GM19193 (cell line): ENCODE results near the gene MRAS.

ENCODE experiments used
- POLR2A ChIP-seq: IDR thresholded peaks from 4 replicates; pipeline ENCODE4 v1.6.1; 2011; ENCODE audit not compliant: insufficient read depth, insufficient read length; ENCODE audit errors: extremely low read depth

The MRAS gene

DNA sequence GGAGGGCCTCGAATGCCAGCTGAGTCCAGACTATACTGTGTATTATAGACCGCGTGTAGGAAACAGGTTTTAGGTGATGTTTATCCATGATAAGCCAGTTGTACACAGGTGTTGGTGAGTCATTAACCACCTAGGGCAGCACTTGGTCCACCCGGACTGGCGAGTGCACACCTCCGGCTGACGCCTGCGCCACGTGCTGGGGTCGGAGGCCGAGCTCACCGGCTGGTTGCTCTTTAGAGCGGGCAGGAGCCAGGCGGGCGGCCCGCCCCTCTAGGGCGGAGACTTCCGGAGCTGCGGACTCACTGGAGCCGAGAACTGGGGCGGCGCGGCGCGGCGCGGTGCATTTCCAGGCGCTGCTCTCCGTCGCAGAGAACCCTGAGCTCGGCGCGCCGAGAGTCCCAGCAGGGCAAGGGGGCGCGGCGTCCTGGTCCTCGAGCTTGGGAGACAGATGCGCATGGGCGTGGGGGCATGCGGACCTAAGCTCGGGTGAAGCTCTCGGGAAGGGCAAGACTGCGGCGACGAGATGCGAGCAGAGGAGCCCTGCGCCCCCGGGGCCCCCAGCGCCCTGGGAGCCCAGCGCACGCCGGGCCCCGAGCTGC, 86.0 kb downstream of the MRAS start, which contains the start of gene ESYT3:
ESYT3 (plus strand) TSS at position 341 of the 599 bp plus-strand sequence; CDS start at position 524, 183 bp downstream.
- TF ChIP-seq POLR2A = no peak

DNA sequence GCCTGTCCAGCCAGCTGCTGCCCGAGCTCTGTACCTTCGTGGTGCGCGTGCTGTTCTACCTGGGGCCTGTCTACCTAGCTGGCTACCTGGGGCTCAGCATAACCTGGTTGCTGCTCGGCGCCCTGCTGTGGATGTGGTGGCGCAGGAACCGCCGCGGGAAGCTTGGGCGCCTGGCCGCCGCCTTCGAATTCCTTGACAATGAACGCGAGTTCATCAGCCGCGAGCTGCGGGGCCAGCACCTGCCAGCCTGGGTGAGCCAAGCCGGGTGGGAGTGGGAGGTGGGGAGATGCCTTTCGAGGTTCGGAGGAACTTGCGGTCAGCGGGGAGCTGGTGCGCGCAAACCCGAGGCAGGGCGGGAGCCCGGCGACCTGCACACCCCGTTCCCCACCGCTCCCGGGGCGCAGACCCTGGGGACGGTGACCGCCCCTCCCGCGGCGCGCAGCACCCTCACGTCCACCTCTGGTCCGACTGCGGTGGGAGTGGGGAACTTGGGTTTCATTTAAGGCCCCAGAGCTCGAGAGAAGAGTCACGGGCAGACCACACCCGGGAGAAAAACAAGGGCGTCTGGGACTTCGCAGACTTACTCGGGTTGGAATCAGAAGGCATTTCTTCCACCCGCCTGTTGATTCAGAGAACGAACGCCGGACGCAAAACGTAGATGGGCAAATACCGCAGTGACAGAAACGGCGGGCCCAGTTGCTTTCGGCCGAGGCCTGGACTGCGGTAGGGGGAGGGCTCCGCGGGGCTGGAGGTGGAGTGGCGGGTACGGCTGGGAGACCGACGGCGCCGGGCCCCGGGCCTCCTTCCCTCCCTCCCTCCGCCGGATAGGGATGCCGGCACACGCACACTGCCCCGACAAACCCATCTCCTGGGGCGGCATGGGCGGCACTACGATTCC, 86.7 kb downstream of the MRAS start:
- no peak for TF ChIP-seq POLR2A

DNA sequence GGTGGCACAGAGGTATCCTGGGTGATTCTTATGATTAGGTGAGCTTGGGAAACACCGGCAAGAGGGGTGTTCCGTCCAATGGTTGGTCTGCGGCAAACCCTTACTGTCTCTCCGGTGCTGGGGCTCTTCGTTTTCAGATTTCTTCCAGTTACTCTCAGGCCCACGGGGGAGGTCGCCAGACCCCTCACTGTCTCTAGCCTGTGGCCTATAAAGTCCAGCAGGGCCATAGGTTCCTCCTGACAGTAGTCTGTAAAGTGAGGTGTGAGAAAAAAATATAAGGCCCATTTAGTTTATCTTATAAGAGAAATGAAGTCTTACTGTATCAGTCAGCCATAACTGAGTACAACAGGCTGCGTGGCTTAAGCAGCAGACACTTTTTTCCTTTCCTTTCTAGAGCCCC, 87.5 kb downstream of the MRAS start:
- TF ChIP-seq POLR2A = no peak

DNA sequence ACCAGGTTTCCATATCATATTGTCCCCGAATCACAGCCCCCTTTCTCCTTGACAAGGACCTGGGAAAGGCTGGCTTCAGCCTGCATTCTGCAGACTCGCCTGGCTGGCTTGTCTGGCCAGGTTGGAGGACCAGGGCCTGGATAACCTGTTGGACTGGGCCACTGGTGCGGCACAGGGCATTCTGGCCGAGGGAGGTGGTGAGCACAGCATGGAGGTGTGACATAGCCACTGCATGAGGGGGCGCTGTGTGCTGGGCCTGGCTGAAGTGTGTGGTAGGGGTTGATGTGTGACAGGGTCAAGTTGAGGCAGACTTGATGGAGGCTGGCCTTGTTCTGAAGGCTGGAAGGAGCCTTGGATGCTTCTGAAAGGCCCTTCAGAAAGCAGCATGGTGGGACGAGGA, 88.9 kb downstream of the MRAS start:
- no peak for TF ChIP-seq POLR2A

DNA sequence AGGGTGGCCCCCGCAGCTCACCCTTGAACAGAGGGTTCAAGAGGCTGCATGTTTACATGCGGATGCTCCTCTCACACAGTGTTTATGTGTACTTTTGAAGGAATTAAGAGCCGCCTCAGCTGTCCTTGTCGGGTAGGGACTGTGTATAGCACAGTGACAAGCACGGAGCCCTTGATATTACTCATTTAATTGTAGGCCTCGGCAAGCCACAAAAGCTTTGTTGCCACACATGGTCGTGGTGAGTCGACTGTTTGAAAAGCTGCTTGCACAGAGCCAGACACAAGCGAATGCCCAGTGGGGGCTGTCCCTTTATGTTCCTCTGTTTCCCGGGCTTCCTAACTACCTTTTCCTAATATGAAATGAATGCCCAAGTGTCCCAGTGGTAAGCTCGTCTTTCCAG, 90.5 kb downstream of the MRAS start:
- TF ChIP-seq POLR2A = no peak

DNA sequence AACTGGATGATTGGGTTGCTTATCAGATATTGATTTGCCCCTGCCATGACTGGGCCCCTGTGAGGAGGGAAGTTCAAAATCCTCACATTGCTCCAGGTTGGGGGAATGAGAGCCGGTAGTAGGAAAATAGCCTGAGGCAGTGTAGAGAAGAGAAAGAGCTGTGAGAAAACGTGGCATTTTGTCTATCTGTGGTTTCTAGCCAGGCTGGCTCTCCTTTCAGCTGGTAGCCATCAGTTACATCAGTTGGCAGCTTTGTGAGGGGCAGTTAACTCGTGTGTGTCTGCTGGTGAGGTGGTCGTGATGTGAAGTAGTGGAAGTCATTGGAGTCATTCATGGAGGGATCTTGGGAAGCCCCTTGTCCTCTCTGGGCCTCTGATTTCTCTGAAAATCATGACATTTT, 91.3 kb downstream of the MRAS start:
- no peak for TF ChIP-seq POLR2A

DNA sequence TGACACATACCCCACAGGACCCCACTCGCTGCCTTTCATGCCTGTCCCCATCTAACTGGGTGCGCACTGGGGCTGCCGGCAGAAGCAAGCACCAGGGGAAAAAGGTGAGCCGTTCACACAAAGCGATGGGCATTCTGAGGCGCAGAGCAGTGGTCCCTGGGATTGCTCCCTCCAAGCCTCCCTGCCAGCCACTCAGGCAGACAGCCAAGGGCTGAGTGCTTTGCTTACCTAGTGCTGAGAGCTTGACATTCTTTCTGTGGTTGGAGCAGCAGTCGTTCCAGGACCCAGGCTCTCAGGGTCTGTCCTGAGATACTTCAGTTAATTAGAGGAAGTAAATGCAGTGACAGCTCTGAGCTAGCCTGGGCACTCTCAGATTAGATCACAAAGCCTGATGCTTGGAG, 91.7 kb downstream of the MRAS start:
- TF ChIP-seq POLR2A = no peak

DNA sequence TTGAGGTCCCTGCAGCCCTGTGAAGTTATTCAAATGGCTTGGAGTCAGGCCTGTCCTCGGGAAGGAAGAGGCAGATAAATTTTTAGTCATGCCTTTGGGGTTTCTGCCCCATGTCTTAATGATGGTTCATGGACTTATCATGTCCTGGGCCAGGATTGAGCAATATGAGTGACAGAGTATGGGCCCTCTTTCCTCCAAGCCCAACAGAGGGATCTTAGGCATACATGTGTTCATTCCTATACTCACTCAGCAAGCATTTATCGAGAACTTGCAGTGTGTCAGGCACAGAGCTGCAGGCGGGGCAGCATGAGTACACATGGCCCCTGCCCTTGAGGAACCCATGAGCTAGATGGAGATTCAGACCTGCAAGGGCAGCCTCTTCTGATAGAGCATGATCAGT, 92.2 kb downstream of the MRAS start:
- no peak for TF ChIP-seq POLR2A

DNA sequence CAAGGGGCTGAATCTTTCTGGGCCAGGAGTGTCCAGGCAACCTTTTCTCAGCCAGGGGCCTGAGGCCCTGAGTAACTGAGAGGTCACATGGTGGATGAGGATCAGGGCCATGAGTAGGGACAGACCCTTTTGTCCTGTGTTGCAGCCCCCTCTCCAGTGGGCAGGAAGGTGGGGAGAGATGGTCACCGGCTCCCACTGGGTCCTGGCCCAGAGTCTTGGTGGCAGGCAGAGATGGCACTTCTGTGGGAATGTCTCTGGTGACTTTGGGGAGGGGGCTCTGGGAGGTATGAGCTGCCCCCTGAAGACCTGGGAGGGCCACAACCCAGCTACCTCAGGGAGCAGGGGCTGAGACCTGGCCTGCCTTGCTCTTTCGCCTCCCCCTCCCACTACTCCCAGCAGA, 92.9 kb downstream of the MRAS start:
- TF ChIP-seq POLR2A = no peak

DNA sequence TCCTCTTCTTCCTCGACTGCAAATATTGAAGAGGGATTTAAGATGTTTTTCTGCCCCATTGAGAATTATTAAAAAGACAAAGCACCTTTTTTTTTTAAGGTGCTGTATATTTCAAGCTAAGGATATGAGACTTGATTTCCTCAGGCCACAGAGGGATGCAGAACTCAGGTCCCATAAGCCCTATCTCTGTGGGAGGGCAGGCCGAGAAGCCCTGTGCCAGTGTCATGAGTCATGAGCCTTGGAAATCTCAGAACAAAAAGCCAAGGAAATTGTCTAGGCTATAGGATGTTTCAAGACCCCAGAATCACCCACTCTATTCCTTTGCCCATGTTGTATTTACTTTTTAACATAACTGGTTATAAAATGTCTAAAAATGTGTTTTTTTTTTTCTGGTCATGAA, 93.4 kb downstream of the MRAS start:
- TF ChIP-seq POLR2A = no peak

DNA sequence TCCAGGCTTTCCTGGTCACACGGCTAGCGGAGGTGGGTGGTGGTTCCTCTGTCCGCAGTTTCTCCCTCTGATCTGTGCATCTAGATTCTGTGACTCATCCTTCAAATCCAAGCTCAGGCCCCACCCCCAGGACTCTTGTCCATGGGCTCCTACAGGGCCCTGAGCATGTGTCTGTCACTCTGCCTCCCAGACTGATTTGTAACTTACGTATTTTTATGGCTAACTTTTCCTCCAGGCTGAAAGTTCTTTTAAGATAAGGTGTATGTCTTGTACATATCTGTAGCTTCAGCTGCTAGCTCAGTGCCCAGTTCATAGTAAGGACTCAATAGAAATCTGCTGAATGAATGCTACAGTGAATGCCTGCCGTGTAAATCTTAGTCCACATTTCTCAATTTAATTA, 94.1 kb downstream of the MRAS start:
- no peak for TF ChIP-seq POLR2A

DNA sequence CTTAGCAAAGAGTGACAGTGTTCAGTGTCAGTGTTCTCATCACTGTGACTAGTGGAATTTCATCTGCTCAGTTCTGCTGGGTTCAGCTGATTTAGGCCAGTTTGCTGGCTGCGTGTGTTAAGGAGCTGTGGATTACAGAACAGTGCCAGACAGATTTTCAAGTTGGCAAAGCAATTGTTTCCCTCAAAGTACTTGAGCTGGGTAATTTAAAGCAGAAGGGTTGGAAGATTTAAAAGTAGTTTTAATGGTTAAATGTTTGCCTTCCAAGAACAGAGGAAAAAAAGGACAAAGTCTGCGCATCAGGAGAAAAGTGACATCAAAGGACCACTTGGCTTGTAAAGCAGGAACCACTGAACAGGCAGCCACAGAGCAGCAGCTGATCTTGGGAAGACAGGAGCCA, 94.7 kb downstream of the MRAS start:
- TF ChIP-seq POLR2A = no peak

DNA sequence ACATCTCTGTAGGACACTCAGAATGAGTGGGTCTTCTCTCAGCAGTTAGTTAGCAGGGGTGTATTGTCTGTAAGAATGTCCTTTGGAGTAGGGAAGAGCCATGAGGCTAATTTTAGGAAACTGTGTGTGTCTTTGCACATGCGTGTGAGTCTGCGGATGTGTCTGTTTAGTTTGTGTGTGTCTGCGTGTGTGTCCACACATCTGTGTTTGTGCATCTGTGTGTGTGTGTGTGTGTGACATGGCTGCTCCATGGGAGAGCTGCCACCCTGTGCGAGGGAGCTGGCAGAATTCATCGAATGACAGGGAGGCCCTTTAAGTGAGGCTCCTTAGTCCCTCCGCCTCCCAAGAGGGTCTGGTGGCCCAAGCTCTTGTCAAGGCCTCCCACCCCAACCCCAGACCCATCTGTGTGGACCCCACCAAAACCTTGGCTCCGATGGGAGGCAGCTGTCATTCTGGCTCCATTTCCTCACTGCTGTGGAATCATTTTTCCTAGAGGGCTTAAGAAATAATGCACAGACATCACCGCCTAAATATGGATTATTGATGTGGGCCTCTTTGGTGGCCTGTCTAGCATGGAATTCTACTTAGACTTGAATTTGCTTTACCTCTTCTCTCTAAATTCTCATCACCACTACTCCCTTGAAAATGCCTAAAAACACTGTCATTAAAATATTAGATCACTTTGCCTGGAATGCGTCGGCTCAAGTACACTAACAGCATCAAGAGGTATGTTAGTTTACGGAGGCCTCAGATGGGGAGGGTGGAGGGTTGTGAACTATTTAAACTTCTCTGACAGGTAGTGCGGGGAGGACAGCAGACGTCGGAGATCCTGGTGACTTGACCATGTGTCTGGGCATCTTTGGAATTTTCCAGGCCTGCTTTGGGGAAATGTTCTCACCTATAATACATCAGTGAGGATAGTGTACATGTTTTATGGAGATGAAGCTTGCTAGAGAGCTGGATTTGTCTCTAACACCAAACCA, 95.4 kb downstream of the MRAS start:
- TF ChIP-seq POLR2A = no peak

DNA sequence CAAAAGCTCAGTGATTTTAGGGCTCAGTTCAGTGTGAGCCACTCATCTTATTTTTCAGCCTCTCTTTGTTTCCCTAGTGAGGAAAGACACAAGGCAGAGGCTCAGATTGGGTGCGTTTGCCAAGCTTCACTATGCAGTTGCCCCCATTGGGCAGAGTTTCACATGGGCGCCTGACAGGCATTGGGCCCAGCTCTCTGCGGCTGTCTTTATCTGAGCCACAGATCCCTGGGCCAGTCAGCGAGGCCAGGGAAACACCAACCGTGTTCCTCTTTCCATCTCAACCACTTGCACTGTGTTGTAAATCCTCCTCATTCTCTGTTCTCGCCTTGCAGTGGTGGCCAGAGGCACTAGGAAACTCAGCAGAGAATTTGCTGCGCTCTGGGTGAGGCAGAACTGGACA, 96.9 kb downstream of the MRAS start:
- no peak for TF ChIP-seq POLR2A

DNA sequence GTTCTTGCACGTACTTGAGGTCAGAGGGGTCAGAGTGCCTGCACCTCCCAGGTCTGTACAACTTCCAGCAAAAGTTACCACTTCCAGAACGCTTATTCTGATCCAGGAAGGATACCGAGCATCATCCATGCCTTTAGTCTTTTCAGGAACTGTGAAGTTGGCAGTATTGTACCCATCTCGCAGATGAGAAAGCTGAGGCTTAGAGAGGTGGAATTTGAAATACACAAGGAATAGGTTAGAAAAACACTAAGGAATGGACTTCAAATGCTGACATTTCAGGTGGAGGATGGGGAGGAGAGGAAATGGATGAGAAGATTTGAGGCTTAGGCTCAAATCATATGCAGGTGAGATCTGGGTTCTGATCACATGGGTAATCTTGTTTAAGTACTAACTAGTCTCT, 97.3 kb downstream of the MRAS start:
- no peak for TF ChIP-seq POLR2A
